ENCODE results near the gene CLPTM1.
"Not testable (repeated sequence)": the region's sequence is repeated elsewhere in the genome, so short reads cannot be mapped to it uniquely, and the experiment has no call there.

Gene CLPTM1

GRCh38 chr19:44985445-44985844, 30.3 kb downstream of the CLPTM1 start:
- DNase-seq = no peak

DNA sequence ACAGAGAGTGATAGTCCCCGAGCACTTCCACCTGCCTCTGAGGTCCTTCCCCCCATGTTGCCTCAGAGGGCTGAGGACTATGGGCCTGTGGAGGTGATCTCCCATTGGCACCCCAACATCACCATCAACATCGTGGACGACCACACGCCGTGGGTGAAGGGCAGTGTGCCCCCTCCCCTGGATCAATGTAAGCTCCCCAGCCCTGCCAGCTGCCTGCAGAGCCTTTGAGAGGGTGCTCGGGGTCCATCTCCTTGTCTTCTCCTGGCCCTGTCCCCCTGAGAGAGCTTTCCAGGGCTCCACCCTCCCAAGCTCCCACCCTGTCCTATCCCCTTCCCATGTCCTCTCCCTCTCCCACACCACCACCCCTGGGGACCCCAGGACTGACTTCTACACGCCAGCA, 31.2 kb downstream of the CLPTM1 start:
- no peak for DNase-seq

DNA sequence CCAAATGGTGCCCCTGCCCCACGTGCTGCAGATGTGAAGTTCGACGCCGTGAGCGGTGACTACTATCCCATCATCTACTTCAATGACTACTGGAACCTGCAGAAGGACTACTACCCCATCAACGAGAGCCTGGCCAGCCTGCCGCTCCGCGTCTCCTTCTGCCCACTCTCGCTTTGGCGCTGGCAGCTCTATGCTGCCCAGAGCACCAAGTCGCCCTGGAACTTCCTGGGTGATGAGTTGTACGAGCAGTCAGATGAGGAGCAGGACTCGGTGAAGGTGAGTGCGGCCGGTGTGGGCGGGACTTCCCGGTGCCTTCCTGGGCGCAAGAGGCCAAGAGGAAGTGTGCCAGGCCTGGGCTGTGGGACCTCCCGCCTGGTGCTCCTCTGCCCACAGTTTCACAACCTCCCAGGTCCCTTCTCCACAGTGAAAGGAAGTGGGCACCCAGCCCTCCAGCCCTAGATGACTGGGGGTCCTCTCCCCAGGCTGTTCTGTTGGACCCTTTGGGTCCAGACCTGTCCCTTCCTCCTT, 32.0 kb downstream of the CLPTM1 start:
- no peak for DNase-seq

DNA sequence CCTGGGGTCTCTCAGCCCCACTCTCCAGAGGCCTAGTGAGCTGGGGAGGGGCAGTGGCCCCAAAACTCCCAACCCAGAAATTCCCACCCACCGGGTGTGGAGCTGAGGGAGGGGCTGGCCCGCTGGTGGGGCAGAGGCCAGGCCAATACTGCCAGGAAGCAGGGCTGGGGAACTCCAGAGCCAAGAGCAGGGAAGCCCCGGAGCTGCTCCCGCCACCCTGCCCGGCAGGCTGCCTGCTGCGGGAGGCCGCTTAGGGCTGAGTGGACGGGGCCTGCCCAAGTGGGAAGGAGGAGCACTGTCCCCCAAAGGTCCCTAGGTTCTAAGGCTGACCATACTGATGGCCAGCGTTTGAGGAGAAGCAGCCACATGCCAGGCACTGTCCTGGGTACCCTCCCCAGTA, 33.1 kb downstream of the CLPTM1 start:
- no peak for DNase-seq

GRCh38 chr19:44988896-44989556, 33.8 kb downstream of the CLPTM1 start:
- no peak for DNase-seq

DNA sequence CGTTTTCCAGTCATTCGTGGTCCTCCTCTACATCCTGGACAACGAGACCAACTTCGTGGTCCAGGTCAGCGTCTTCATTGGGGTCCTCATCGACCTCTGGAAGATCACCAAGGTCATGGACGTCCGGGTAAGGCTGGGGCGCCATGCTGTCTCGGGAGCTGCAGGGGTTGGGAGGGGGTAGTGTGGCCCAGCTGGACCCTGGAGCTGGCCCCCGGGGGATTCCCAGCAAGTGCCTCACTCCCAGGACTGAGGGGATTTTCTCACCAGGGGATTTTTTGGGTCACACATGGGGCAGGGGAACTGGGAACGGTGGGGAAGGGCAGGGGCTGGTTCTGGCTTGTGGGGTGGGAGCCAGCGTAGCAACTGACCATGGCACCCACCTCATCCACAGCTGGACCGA, 35.3 kb downstream of the CLPTM1 start:
- no peak for DNase-seq

DNA sequence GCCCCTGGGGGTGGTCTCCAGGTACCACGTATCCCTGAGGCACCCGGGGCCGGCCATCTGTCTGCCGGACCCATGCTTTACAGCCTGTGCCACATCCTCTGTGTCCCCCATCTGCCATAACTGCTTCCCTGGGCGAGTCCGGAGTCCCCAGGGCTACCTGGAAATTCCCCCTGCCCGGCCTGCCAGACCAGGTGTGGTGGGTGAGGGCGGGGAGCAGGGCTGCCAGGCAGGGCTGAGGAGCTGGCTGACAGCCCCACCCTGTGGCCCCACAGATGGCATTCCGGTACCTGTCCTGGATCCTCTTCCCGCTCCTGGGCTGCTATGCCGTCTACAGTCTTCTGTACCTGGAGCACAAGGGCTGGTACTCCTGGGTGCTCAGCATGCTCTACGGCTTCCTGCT, 35.8 kb downstream of the CLPTM1 start:
- no peak for DNase-seq

- DNase-seq = no peak
These were observed 37.4 kb downstream of the CLPTM1 start for GRCh38 chr19:44992336-44993163.

- no peak for DNase-seq
These were observed 38.3 kb downstream of the CLPTM1 start for GRCh38 chr19:44993526-44993925.

GRCh38 chr19:44993926-44994537, 38.9 kb downstream of the CLPTM1 start:
- DNase-seq = no peak

- no peak for DNase-seq
These were observed 42.8 kb downstream of the CLPTM1 start for GRCh38 chr19:44998025-44998424.

DNA sequence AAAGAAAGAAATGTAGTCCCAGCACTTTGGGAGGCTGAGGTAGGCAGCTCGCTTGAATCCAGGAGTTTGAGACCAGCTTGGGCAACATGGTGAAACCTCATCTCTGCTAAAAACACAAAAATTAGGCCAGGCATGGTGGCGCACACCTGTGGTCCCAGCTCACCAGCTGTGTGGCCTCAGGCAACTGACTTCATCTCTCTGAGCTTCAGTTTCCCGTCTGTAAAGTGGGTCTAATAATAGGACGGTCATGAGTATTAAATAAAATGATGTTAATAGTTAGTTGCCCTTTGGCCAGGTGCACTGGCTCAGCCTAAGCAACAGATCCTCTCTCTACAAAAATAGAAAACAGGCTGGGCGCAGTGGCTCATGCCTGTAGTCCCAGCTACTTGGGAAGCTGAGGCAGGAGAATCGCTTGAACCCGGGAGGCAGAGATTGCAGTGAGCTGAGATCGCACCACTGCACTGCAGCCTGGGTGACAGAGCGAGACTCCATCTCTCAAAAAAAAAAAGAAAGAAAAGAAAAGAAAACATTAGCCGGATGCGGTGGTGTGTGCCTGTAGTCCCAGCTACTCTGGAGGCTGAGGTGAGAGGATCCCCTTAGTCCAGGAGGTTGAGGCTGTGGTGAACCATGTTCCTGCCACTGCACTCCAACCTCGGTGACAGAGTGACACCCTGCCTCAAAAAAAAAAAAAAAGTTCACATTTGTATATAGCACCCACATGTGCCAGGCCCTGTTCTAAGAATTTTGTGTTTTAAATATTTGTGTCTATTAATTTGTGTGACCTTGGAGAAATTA, 44.1 kb downstream of the CLPTM1 start:
- DNase-seq = not testable (repeated sequence)

DNA sequence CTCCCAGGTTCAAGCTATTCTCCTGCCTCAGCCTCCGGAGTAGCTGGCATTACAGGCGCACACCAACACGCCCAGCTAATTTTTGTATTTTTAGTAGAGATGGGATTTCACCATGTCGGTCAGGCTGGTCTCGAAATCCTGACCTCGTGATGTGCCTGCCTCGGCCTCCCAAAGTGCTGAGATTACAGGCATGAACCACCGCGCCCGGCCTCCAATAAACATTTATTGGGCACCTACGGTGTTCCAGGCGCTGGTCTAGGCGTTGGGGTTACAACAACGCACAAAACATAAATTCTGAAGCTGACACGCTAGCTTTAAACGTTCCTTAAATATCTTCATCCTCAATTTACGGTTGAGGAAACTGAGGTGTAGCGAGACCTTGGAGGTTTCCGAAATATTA, 45.5 kb downstream of the CLPTM1 start:
- DNase-seq = not testable (repeated sequence)

GRCh38 chr19:45001087-45001739, 46.0 kb downstream of the CLPTM1 start, which contains the start of gene RELB:
Gene RELB (plus strand): TSS chr19:45001464. CDS start chr19:45001580, 116 bp downstream.
- peak; percentile 62 for DNase-seq

DNA sequence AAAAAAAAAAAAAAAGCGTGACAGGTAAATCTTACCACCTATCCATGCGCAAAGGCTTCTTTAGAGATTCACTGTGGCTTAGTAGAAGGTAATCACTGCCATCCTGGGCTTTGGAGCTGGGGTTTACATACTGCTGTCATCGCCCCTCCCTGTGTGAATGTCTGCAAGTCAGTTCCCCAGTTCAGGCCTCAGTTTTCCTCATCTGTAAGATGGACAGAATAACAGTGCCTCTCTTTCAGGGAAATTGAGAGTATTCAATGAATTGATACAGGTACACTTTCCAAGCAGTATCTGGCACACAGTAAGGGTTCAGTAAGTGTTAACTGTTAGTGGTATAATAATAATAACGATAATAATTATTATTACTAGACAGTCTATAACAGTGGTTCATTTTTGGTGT, 48.3 kb downstream of the CLPTM1 start:
- no peak for DNase-seq

DNA sequence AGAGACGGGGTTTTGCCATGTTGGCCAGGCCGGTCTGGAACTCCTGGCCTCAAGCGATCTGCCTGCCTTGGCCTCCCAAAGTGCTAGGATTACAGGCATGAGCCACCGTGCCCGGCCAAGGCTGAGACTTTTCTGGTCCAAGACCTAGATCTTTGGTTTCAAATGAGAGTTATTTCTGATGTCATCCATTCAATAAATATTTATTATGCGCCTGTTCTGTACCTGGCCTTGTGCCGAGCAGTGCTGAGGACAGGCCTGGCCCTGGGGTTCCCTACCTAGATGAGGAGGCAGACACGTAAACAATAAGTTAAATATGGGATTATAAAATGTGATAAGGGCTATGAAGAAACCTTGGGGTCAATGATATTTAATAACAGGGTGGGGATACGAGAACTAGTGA, 50.6 kb downstream of the CLPTM1 start:
- no peak for DNase-seq

DNA sequence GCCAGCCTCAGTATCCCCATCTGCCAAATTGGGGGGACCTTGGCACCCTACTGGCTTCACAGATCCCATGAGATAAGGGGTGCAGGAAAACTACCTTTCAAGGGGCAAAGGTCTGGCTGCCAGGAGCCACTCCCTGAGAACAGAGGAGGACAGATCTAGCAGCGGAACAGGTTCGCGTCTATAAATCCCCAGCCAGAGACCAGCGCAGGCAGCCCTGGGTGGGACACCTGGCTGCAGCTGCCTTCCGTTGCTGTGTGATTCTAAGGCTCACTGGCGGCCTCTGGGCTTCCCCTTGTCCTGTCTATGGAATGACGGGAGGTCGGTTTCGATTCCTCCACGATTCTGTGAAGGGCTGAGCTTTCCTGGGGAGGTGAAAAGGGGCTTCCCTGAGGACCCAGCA, 53.4 kb downstream of the CLPTM1 start:
- no peak for DNase-seq

DNA sequence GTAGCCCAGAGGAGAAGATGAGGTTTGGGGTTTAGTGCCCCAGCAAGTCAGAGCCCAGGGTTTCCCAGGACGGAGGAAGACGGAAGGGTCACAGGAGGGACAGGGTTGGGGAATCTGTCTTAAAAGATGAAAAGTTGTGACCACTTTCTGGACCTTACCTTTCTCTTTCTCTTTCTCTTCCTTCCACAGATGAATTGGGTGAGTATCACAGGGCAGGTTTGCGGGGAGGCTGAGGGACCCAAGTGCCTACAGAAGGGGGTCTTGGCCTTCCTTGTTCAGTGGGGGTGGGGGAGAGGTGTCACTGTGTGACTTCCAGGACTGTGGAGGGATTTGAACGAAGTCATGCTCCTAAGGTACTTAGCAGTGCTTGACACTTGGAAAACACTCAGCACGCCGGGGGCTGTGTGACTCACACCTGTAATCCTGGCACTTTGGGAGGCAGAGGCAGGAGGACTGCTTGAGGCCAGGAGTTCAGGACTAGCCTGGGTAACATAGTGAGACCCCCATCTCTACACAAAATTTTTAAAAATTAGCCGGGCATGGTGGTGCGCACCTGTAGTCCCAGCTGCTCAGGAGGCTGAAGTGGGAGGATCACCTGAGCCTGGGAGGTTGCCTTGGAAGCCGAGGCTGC, 54.6 kb downstream of the CLPTM1 start:
- no peak for DNase-seq

DNA sequence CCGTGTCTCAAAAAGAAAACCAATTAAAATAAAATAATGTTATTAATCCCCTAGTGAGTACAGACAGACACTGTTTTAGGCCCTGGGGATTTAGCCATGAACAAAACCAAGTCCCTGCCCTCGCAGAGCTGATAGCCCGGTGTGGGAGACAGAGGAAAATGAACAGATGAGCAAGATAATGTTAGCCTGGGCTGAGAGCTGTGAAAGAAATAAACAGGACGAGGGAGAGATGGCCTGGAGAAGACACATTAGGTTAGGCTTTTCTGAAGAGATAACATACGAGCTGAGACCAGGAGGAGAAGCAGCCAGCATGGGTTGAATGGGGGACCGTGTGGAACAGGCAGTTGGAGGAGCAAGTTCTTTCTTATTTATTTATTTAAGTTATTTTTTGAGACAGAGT, 55.1 kb downstream of the CLPTM1 start:
- no peak for DNase-seq

DNA sequence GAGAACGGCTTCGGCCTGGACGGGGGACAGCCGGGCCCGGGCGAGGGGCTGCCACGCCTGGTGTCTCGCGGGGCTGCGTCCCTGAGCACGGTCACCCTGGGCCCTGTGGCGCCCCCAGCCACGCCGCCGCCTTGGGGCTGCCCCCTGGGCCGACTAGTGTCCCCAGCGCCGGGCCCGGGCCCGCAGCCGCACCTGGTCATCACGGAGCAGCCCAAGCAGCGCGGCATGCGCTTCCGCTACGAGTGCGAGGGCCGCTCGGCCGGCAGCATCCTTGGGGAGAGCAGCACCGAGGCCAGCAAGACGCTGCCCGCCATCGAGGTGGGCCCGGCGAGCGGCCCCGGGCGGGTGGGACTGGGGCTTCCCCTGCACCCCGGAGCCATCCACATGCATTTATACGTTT, 56.8 kb downstream of the CLPTM1 start:
- DNase-seq = no peak

GRCh38 chr19:45016388-45017314, 61.5 kb downstream of the CLPTM1 start:
- peak; percentile 19 for DNase-seq

Measured in kidney glomerular epithelial cell (primary cell).